HepG2 (cell line): Measurements from ENCODE around the gene XRCC1. TPM values are rescaled to one million over a fixed set of nuclear protein-coding genes. Genes with fewer than 3 reads are reported as not detected.

Source experiments
- BORCS8-MEF2B ChIP-seq: sonication (generic); formaldehyde crosslinking; IDR thresholded peaks from 2 replicates; pipeline ENCODE4 v1.8.0; 2022; ENCODE audit warnings: mild to moderate bottlenecking, missing genetic modification reagents
- EEA1 ChIP-seq: sonication (generic); formaldehyde crosslinking; IDR thresholded peaks from 2 replicates; pipeline ENCODE4 v1.5.1; 2020; ENCODE audit warnings: mild to moderate bottlenecking, missing genetic modification reagents, borderline replicate concordance
- ERF ChIP-seq: IDR thresholded peaks from 2 replicates; pipeline ENCODE4 v1.6.1; 2018; ENCODE audit warnings: missing biosample characterization, missing genetic modification reagents
- GABPA ChIP-seq, 2 experiments: IDR thresholded peaks; 2 replicates each; pipeline ENCODE4 v1.6.1; 2011 to 2016; ENCODE audit warnings: low read depth in 2 of 2, low read length in 1 of 2, missing biosample characterization in 1 of 2, missing genetic modification characterization in 1 of 2
- MTF1 ChIP-seq: sonication (generic); formaldehyde crosslinking; IDR thresholded peaks from 2 replicates; pipeline ENCODE4 v1.5.0; 2020; ENCODE audit warnings: missing genetic modification reagents
- XBP1 ChIP-seq: sonication (generic); formaldehyde crosslinking; IDR thresholded peaks from 2 replicates; pipeline ENCODE4 v1.5.0; 2020; ENCODE audit warnings: missing genetic modification reagents
- ZFP36 ChIP-seq: fragments of 150-350 bp; IDR thresholded peaks from 2 replicates; pipeline ENCODE4 v1.6.1; 2018; ENCODE audit warnings: borderline replicate concordance, low read length, low read depth; ENCODE audit not compliant: partially characterized antibody
- ZNF256 ChIP-seq: sonication (generic); formaldehyde crosslinking; conservative IDR thresholded peaks from 2 replicates; pipeline ENCODE4 v1.4.0; 2020; ENCODE audit warnings: missing genetic modification reagents
- ZNF431 ChIP-seq: sonication (generic); formaldehyde crosslinking; IDR thresholded peaks from 2 replicates; pipeline ENCODE4 v1.9.0; 2022; ENCODE audit warnings: missing genetic modification reagents, low read depth, mild to moderate bottlenecking, borderline replicate concordance
- ZNF652 ChIP-seq: IDR thresholded peaks from 2 replicates; pipeline ENCODE4 v1.6.1; 2016; ENCODE audit warnings: low read depth, borderline replicate concordance
- polyA plus RNA-seq, 8 experiments: library from polyadenylated mRNA; depleted of rRNA in 3 of 8; stranded (reverse) in 7 of 8; unstranded in 1 of 8; fragments of >200 nt; fragmentation: Illumina TruSeq in 4 of 8; extraction: Trizol in 4 of 8; gene quantifications; 2 replicates each; pipeline versions ENCODE4 v1.2.1 to v1.2.3, GENCODE V29; 2011 to 2016; ENCODE audit warnings: low read depth in 4 of 8, missing spikeins in 1 of 8, mixed read lengths in 1 of 8; ENCODE audit not compliant: insufficient read depth in 1 of 8
- total RNA-seq, 5 experiments: library from RNA; depleted of rRNA; stranded (reverse); fragments of >200 nt; fragmentation: Illumina TruSeq; extraction: Trizol; gene quantifications; 2 replicates each; pipeline ENCODE4 v1.2.3, GENCODE V29; 2016; ENCODE audit warnings: low read depth in 1 of 5
- TF ChIP-seq, protein P1 (sequence below), 2 experiments: fragments of 450-650 bp in 1 of 2; sonication (generic) in 1 of 2; formaldehyde crosslinking; IDR thresholded peaks; 2 replicates each; pipeline versions ENCODE4 v1.5.0 to v1.8.0; 2020 to 2022; ENCODE audit warnings: mild to moderate bottlenecking in 1 of 2, missing genetic modification reagents in 1 of 2
- TF ChIP-seq, protein P2 (sequence below): sonication (generic); formaldehyde crosslinking; IDR thresholded peaks from one replicate; pipeline ENCODE4 v1.5.1; 2020; ENCODE audit warnings: mild to moderate bottlenecking, missing genetic modification reagents; ENCODE audit errors: not compliant biosample characterization

XRCC1 gene
- total and polyA plus RNA-seq, 2 of the 13 experiments (the other 11 are each of a cell fraction or from before 2014, with no cell fraction given): 24.7 to 26.3 TPM

DNA sequence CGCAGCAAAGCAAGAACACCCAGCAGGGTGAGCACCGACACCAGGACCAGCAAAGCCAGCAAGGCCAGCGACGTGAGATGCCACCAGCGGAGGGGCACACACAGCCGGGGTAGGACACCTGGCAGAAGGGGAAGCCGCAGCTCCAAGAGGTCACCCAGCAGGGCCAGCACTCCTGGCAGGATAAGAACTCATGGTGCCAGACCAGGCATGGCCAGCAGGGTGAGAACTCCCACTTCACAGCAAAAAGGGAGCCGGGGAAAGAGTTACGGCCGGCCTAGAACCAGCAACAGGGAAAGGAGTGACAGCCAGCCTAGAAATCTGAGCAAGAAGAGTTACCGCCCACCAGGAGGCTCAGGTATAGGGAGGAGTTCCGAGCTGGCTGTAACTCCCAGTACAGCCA lies 37.0 kb upstream of the XRCC1 start (continued):
- TF ChIP-seq BORCS8-MEF2B (no peak), ZNF652 (CRISPR knock-in tag) (no peak), ZNF256 (CRISPR knock-in tag) (no peak), EEA1 (CRISPR knock-in tag) (no peak), MTF1 (CRISPR knock-in tag) (no peak), ZFP36 (no peak), ZNF431 (CRISPR knock-in tag) (no peak), GABPA (IDR thresholded peaks at IDR 0.05; ENCODE audit: low read depth, low read length) (no peak), GABPA (CRISPR knock-in tag; IDR thresholded peaks at IDR 0.05; ENCODE audit: low read depth) (no peak), ERF (CRISPR knock-in tag) (no peak), XBP1 (CRISPR knock-in tag) (no peak)
- TF ChIP-seq, protein P1, sequence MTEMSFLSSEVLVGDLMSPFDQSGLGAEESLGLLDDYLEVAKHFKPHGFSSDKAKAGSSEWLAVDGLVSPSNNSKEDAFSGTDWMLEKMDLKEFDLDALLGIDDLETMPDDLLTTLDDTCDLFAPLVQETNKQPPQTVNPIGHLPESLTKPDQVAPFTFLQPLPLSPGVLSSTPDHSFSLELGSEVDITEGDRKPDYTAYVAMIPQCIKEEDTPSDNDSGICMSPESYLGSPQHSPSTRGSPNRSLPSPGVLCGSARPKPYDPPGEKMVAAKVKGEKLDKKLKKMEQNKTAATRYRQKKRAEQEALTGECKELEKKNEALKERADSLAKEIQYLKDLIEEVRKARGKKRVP (CRISPR knock-in tag; IDR thresholded peaks at IDR 0.05): no peak
- TF ChIP-seq, protein P2, sequence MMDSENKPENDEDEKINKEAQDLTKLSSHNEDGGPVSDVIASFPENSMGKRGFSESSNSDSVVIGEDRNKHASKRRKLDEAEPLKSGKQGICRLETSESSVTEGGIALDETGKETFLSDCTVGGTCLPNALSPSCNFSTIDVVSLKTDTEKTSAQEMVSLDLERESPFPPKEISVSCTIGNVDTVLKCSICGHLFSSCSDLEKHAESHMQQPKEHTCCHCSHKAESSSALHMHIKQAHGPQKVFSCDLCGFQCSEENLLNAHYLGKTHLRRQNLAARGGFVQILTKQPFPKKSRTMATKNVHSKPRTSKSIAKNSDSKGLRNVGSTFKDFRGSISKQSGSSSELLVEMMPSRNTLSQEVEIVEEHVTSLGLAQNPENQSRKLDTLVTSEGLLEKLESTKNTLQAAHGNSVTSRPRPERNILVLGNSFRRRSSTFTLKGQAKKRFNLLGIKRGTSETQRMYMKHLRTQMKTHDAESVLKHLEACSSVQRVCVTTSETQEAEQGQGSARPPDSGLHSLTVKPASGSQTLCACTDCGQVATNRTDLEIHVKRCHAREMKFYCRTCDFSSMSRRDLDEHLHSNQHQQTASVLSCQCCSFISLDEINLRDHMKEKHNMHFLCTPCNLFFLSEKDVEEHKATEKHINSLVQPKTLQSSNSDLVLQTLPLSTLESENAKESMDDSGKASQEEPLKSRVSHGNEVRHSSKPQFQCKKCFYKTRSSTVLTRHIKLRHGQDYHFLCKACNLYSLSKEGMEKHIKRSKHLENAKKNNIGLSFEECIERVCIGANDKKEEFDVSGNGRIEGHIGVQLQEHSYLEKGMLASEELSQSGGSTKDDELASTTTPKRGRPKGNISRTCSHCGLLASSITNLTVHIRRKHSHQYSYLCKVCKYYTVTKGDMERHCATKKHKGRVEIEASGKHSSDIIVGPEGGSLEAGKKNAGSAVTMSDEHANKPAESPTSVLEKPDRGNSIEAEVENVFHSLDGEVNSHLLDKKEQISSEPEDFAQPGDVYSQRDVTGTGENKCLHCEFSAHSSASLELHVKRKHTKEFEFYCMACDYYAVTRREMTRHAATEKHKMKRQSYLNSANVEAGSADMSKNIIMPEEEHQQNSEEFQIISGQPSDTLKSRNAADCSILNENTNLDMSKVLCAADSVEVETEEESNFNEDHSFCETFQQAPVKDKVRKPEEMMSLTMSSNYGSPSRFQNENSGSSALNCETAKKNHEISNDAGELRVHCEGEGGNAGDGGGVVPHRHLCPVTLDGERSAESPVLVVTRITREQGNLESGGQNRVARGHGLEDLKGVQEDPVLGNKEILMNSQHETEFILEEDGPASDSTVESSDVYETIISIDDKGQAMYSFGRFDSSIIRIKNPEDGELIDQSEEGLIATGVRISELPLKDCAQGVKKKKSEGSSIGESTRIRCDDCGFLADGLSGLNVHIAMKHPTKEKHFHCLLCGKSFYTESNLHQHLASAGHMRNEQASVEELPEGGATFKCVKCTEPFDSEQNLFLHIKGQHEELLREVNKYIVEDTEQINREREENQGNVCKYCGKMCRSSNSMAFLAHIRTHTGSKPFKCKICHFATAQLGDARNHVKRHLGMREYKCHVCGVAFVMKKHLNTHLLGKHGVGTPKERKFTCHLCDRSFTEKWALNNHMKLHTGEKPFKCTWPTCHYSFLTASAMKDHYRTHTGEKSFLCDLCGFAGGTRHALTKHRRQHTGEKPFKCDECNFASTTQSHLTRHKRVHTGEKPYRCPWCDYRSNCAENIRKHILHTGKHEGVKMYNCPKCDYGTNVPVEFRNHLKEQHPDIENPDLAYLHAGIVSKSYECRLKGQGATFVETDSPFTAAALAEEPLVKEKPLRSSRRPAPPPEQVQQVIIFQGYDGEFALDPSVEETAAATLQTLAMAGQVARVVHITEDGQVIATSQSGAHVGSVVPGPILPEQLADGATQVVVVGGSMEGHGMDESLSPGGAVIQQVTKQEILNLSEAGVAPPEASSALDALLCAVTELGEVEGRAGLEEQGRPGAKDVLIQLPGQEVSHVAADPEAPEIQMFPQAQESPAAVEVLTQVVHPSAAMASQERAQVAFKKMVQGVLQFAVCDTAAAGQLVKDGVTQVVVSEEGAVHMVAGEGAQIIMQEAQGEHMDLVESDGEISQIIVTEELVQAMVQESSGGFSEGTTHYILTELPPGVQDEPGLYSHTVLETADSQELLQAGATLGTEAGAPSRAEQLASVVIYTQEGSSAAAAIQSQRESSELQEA (CRISPR knock-in tag): no peak
